HCEC 1CT (cell line): ENCODE data around the gene ZNF595.
"Not testable (repeated sequence)": the region's sequence is repeated elsewhere in the genome, so short reads cannot be mapped to it uniquely, and the experiment has no call there.

Experiments
- DNase-seq: peaks from one replicate; pipeline ENCODE4 v3.0.0-alpha.2; 2017

ZNF595 gene

GRCh38 chr4:52804-53479 is at the start of gene ZNF595:
Gene ZNF595, plus strand, starts transcription at chr4:53321. Its CDS starts 168 bp downstream, at chr4:53489.
- not testable (repeated sequence) for DNase-seq

- not testable (repeated sequence) for DNase-seq
Observed at GRCh38 chr4:9937-10870, 42.9 kb upstream of the ZNF595 start.

GRCh38 chr4:11095-11815 is 41.9 kb upstream of the ZNF595 start:
- not testable (repeated sequence) for DNase-seq

GRCh38 chr4:11816-12417 is 41.2 kb upstream of the ZNF595 start:
- DNase-seq: not testable (repeated sequence)

GRCh38 chr4:18128-18527 is 35.0 kb upstream of the ZNF595 start:
- DNase-seq: not testable (repeated sequence)

GRCh38 chr4:18589-18988 is 34.5 kb upstream of the ZNF595 start:
- not testable (repeated sequence) for DNase-seq

- DNase-seq: not testable (repeated sequence)
Observed at GRCh38 chr4:22882-23281, 30.2 kb upstream of the ZNF595 start.

GRCh38 chr4:24359-24758 is 28.8 kb upstream of the ZNF595 start:
- not testable (repeated sequence) for DNase-seq

- not testable (repeated sequence) for DNase-seq
Observed at GRCh38 chr4:27501-27900, 25.6 kb upstream of the ZNF595 start.

- not testable (repeated sequence) for DNase-seq
Observed at GRCh38 chr4:28767-29542, 24.2 kb upstream of the ZNF595 start.

- DNase-seq: not testable (repeated sequence)
Observed at GRCh38 chr4:33314-33713, 19.8 kb upstream of the ZNF595 start.

- not testable (repeated sequence) for DNase-seq
Observed at GRCh38 chr4:36559-37415, 16.3 kb upstream of the ZNF595 start.

GRCh38 chr4:38202-38601 is 14.9 kb upstream of the ZNF595 start:
- DNase-seq: not testable (repeated sequence)

GRCh38 chr4:43375-43774 is 9.7 kb upstream of the ZNF595 start:
- not testable (repeated sequence) for DNase-seq

- not testable (repeated sequence) for DNase-seq
Observed at GRCh38 chr4:51253-51652, 1.9 kb upstream of the ZNF595 start.

- not testable (repeated sequence) for DNase-seq
Observed at GRCh38 chr4:51655-52277, 1.4 kb upstream of the ZNF595 start.

GRCh38 chr4:53521-53920 is 400 bp downstream of the ZNF595 start:
- not testable (repeated sequence) for DNase-seq

- not testable (repeated sequence) for DNase-seq
Observed at GRCh38 chr4:64733-65132, 11.6 kb downstream of the ZNF595 start.

- no peak for DNase-seq
Observed at GRCh38 chr4:71830-72229, 18.7 kb downstream of the ZNF595 start.

GRCh38 chr4:85951-86350 is 32.8 kb downstream of the ZNF595 start:
- DNase-seq: no peak
